Mesenchymal stem cell (in vitro differentiated cells and primary cell): ENCODE measurements around the gene GRK3.

Source experiments
- DNase-seq: peaks from one replicate; pipeline ENCODE4 v3.0.0-alpha.2; 2013
- H2AFZ ChIP-seq: one replicate; pipeline ENCODE4 v1.6.1; 2013; ENCODE audit warnings: low read depth, mild to moderate bottlenecking, control low read depth, inconsistent platforms, low read length, moderate library complexity
- H2AK5ac ChIP-seq: 2 replicates; pipeline ENCODE4 v1.6.1; 2013; ENCODE audit warnings: low read length, moderate library complexity, mild to moderate bottlenecking, inconsistent platforms; ENCODE audit not compliant: severe bottlenecking
- H2BK120ac ChIP-seq: one replicate; pipeline ENCODE4 v1.6.1; 2013; ENCODE audit warnings: low read depth, mild to moderate bottlenecking, inconsistent platforms, low read length, moderate library complexity
- H2BK12ac ChIP-seq, 2 experiments: one replicate each; pipeline ENCODE4 v1.6.1; 2013; ENCODE audit warnings: inconsistent platforms in 2 of 2, low read length in 2 of 2, mild to moderate bottlenecking in 2 of 2, moderate library complexity in 2 of 2, control low read depth in 1 of 2
- H2BK15ac ChIP-seq: one replicate; pipeline ENCODE4 v1.6.1; 2013; ENCODE audit warnings: mild to moderate bottlenecking, low read depth, inconsistent platforms; ENCODE audit not compliant: poor library complexity, severe bottlenecking
- H2BK5ac ChIP-seq: 2 replicates; pipeline ENCODE4 v1.6.1; 2013; ENCODE audit warnings: low read depth, mild to moderate bottlenecking, low read length, control low read depth, inconsistent platforms; ENCODE audit not compliant: poor library complexity, severe bottlenecking
- H3K14ac ChIP-seq, 2 experiments: one replicate each; pipeline ENCODE4 v1.6.1; 2013; ENCODE audit warnings: inconsistent platforms in 2 of 2, low read length in 2 of 2, control low read depth in 1 of 2, mild to moderate bottlenecking in 1 of 2, moderate library complexity in 1 of 2
- H3K18ac ChIP-seq, 2 experiments: one replicate each; pipeline ENCODE4 v1.6.1; 2013; ENCODE audit warnings: inconsistent platforms in 2 of 2, low read length in 2 of 2, control low read depth in 1 of 2, low read depth in 1 of 2, mild to moderate bottlenecking in 1 of 2
- H3K23ac ChIP-seq, 2 experiments: one replicate each; pipeline ENCODE4 v1.6.1; 2013; ENCODE audit warnings: inconsistent platforms in 2 of 2, low read length in 2 of 2, mild to moderate bottlenecking in 2 of 2, moderate library complexity in 2 of 2, control low read depth in 1 of 2
- H3K27ac ChIP-seq: 2 replicates; pipeline ENCODE4 v1.5.1; 2013; ENCODE audit warnings: mild to moderate bottlenecking, moderate library complexity, low read length, control low read depth, inconsistent platforms; ENCODE audit not compliant: poor library complexity, severe bottlenecking
- H3K27me3 ChIP-seq, 2 experiments: 2 replicates each; pipeline versions ENCODE4 v1.6.1 to v1.7.0; 2013; ENCODE audit warnings: low read length in 2 of 2, mild to moderate bottlenecking in 2 of 2, moderate library complexity in 2 of 2, control low read depth in 1 of 2, inconsistent platforms in 1 of 2; ENCODE audit not compliant: control insufficient read depth in 1 of 2, insufficient read depth in 1 of 2
- H3K36me3 ChIP-seq, 2 experiments: 2 replicates each; pipeline versions ENCODE4 v1.6.1 to v1.7.0; 2013; ENCODE audit warnings: low read length in 2 of 2, control low read depth in 1 of 2, inconsistent platforms in 1 of 2, low read depth in 1 of 2, mild to moderate bottlenecking in 1 of 2; ENCODE audit not compliant: insufficient read depth in 2 of 2, control insufficient read depth in 1 of 2
- H3K4ac ChIP-seq, 2 experiments: one replicate each; pipeline ENCODE4 v1.6.1; 2013; ENCODE audit warnings: inconsistent platforms in 2 of 2, low read length in 2 of 2, mild to moderate bottlenecking in 2 of 2, moderate library complexity in 2 of 2, control low read depth in 1 of 2, low read depth in 1 of 2
- H3K4me1 ChIP-seq: 2 replicates; pipeline ENCODE4 v1.6.1; 2013; ENCODE audit warnings: low read depth, low read length, control low read depth; ENCODE audit not compliant: control insufficient read depth, insufficient read depth
- H3K4me2 ChIP-seq: 2 replicates; pipeline ENCODE4 v1.6.1; 2013; ENCODE audit warnings: low read length, mild to moderate bottlenecking, inconsistent platforms; ENCODE audit not compliant: poor library complexity, severe bottlenecking
- H3K4me3 ChIP-seq, 2 experiments: 2 replicates each; pipeline versions ENCODE4 v1.5.1 to v1.7.0; 2013; ENCODE audit warnings: low read length in 2 of 2, mild to moderate bottlenecking in 2 of 2, control low read depth in 1 of 2, low read depth in 1 of 2; ENCODE audit not compliant: insufficient read depth in 1 of 2
- H3K79me1 ChIP-seq: replicated peaks from 2 replicates; pipeline ENCODE4 v1.6.1; 2013; ENCODE audit warnings: mild to moderate bottlenecking, control low read depth, low read length, inconsistent platforms; ENCODE audit not compliant: poor library complexity, severe bottlenecking
- H3K9ac ChIP-seq: 2 replicates; pipeline ENCODE4 v1.7.0; 2013; ENCODE audit warnings: mild to moderate bottlenecking, low read length, moderate library complexity
- H3K9me3 ChIP-seq: 2 replicates; pipeline ENCODE4 v1.7.0; 2013; ENCODE audit warnings: mild to moderate bottlenecking, low read length; ENCODE audit not compliant: control insufficient read depth
- H4K8ac ChIP-seq: one replicate; pipeline ENCODE4 v1.6.1; 2013; ENCODE audit warnings: inconsistent platforms, mild to moderate bottlenecking, low read length, moderate library complexity
- H4K91ac ChIP-seq: one replicate; pipeline ENCODE4 v1.6.1; 2013; ENCODE audit warnings: mild to moderate bottlenecking, low read length, inconsistent platforms
- WGBS: methylation state at CpG from one replicate; pipeline ENCODE4 v1.1.7; 2013; ENCODE audit warnings: mixed read lengths; 5-methylcytosine and 5-hydroxymethylcytosine counted together

Gene GRK3

GRCh38 chr22:25718135-25718840 lies 153.8 kb downstream of the GRK3 start:
- WGBS: 96% methylated on average over 8 of the region's 10 CpGs
- Histone ChIP-seq H3K27ac (no peak overlapping the region), H3K36me3 (peaks cover 0 to 5% of the 10 kb centered on the region in 2 experiments), H3K4ac (no peak overlapping the region), H2BK15ac (no peak overlapping the region), H3K4me1 (no peaks in the 10 kb centered on the region), H3K18ac (no peak overlapping the region), H4K8ac (no peak overlapping the region), H3K27me3 (no peaks in the 10 kb centered on the region), H3K23ac (no peak overlapping the region), H3K9ac (no peak overlapping the region), H2BK5ac (no peak overlapping the region), H3K79me1 (no peaks in the 10 kb centered on the region), H2AK5ac (no peak overlapping the region), H4K91ac (no peak overlapping the region), H2BK120ac (no peak overlapping the region), H2BK12ac (no peak overlapping the region), H3K9me3 (no peaks in the 10 kb centered on the region), H2AFZ (no peak overlapping the region), H3K4me2 (no peak overlapping the region), H3K14ac (no peak overlapping the region), H3K4me3 (no peak overlapping the region)
- DNase-seq: no peak

GRCh38 chr22:25722223-25722622 lies 157.7 kb downstream of the GRK3 start:
- no peak overlapping the region for H2BK120ac ChIP-seq
- no peaks in the 10 kb centered on the region for H3K79me1 ChIP-seq
- H3K4me3 ChIP-seq: no peak overlapping the region
- no peak overlapping the region for H3K9ac ChIP-seq
- H2AK5ac ChIP-seq: no peak overlapping the region
- DNase-seq: no peak
- H3K27me3 ChIP-seq: peaks cover 0 to 6% of the 10 kb centered on the region in 2 experiments
- no peak overlapping the region for H2BK15ac ChIP-seq
- H2BK5ac ChIP-seq: no peak overlapping the region
- H3K27ac ChIP-seq: no peak overlapping the region
- 95% methylated on average over 15 of the region's 16 CpGs for WGBS
- H3K36me3 ChIP-seq: no peaks in the 10 kb centered on the region
- no peak overlapping the region for H3K23ac ChIP-seq
- no peak overlapping the region for H2AFZ ChIP-seq
- H4K91ac ChIP-seq: no peak overlapping the region
- H4K8ac ChIP-seq: no peak overlapping the region
- H2BK12ac ChIP-seq: no peak overlapping the region
- no peaks in the 10 kb centered on the region for H3K9me3 ChIP-seq
- H3K14ac ChIP-seq: no peak overlapping the region
- no peak overlapping the region for H3K4me2 ChIP-seq
- no peak overlapping the region for H3K4ac ChIP-seq
- no peaks in the 10 kb centered on the region for H3K4me1 ChIP-seq
- no peak overlapping the region for H3K18ac ChIP-seq

DNA sequence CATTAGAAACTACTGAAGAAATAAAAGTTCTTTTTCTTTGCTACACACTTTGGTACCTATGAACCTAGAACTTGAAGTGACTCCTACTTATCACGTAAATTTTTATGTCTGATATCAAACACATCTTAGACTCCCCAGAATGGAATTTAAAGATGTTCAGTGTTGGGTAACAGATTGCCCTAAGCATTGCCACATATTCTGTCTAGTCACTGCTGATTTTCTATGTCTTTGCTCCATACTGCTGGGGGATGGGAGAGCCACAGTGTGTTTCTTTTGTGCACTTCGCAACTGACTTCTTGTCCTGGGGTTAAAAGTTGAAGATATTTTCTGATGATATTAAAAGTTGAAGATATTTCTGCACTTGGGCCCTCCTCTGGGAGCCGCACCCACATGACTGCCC lies 158.2 kb downstream of the GRK3 start:
- no peak overlapping the region for H3K4ac ChIP-seq

GRCh38 chr22:25726241-25726640 lies 161.8 kb downstream of the GRK3 start:
- H2BK15ac ChIP-seq: no peak overlapping the region

More for the DNA sequence above, 158.2 kb downstream of the GRK3 start:
- H4K91ac ChIP-seq: no peak overlapping the region
- H3K27ac ChIP-seq: no peak overlapping the region
- H2AK5ac ChIP-seq: no peak overlapping the region
- no peak overlapping the region for H4K8ac ChIP-seq
- no peak overlapping the region for H2BK5ac ChIP-seq
- no peaks in the 10 kb centered on the region for H3K4me1 ChIP-seq
- H3K36me3 ChIP-seq: no peaks in the 10 kb centered on the region
- peaks cover 0 to 6% of the 10 kb centered on the region in 2 experiments for H3K27me3 ChIP-seq
- H3K4me2 ChIP-seq: no peak overlapping the region
- no peak overlapping the region for H3K23ac ChIP-seq
- DNase-seq: no peak
- H2AFZ ChIP-seq: no peak overlapping the region
- H2BK120ac ChIP-seq: no peak overlapping the region
- H2BK12ac ChIP-seq: no peak overlapping the region
- no peak overlapping the region for H3K9ac ChIP-seq
- over 99% methylated on average over 3 of the region's 3 CpGs for WGBS
- H3K9me3 ChIP-seq: no peaks in the 10 kb centered on the region
- H3K4me3 ChIP-seq: no peak overlapping the region
- no peak overlapping the region for H3K14ac ChIP-seq
- H3K79me1 ChIP-seq: no peaks in the 10 kb centered on the region
- H3K18ac ChIP-seq: no peak overlapping the region
- no peak overlapping the region for H2BK15ac ChIP-seq

More at GRCh38 chr22:25726241-25726640, 161.8 kb downstream of the GRK3 start:
- Histone ChIP-seq H3K18ac (no peak overlapping the region), H4K8ac (no peak overlapping the region), H3K27me3 (peaks cover 5 to 19% of the 10 kb centered on the region in 2 experiments), H4K91ac (no peak overlapping the region), H3K79me1 (no peaks in the 10 kb centered on the region), H3K4ac (no peak overlapping the region), H3K4me2 (no peak overlapping the region), H2AFZ (no peak overlapping the region), H3K14ac (no peak overlapping the region), H2BK5ac (no peak overlapping the region), H3K23ac (no peak overlapping the region), H2BK120ac (no peak overlapping the region), H3K36me3 (no peaks in the 10 kb centered on the region), H3K4me1 (no peaks in the 10 kb centered on the region), H3K27ac (no peak overlapping the region), H3K9ac (no peak overlapping the region), H3K4me3 (no peak overlapping the region), H3K9me3 (no peaks in the 10 kb centered on the region), H2BK12ac (no peak overlapping the region), H2AK5ac (no peak overlapping the region)
- no peak for DNase-seq
- WGBS: 53% methylated on average over 2 of the region's 4 CpGs
